HG03460 (cell line): ENCODE data around the gene DUOXA2.
"Not testable (repeated sequence)": the region's sequence is repeated elsewhere in the genome, so short reads cannot be mapped to it uniquely, and the experiment has no call there.

Experiments used
- ATAC-seq: cut with Tn5 transposase; IDR thresholded peaks from one replicate; pipeline ENCODE4 v1.9.1; 2021; ENCODE audit not compliant: unreplicated experiment

Gene DUOXA2

DNA sequence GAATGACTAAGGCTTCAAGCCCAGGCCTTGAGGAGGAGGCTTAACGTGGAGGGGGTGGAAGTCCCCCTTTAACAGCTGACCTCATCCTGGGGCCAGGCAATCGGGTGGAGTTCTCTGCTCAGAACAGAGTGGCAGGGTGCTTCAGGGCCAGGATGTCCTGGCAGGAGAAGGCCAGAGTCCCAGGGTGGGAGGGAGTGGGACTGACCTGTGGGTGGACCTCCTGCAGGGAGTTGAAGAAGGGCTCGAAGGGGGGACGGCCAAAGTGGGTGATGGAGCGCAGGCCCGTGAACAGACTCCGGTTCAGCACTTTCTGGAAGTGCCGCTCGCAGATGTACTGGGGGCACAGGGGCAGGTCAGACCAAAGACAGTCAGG is 19.8 kb upstream of the DUOXA2 start:
- no peak for ATAC-seq

GRCh38 chr15:45095661-45096060 is 18.5 kb upstream of the DUOXA2 start:
- no peak for ATAC-seq

DNA sequence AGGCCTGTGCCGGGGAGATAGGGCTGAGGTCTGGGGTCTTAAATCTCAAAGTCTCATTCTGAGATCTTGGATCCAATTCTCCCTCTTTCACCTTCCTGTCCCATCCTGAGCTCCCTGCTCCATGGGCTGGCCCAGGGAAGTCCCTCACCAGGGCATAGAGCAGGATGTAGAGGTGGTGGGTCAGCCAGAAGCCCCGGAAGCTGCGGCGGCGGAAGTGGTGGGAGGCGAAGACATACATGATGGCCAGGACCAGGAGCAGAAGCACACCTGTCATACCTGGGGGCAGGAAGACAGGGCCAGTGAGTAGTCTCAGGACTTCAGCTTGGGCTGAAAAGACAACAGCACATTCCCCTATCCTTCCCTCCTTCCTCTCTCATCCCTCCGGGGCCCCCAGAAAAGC is 16.7 kb upstream of the DUOXA2 start:
- no peak for ATAC-seq

GRCh38 chr15:45099549-45100165 is 14.5 kb upstream of the DUOXA2 start:
- ATAC-seq = no peak

- ATAC-seq = no peak
These were observed 13.1 kb upstream of the DUOXA2 start for GRCh38 chr15:45100884-45101625.

DNA sequence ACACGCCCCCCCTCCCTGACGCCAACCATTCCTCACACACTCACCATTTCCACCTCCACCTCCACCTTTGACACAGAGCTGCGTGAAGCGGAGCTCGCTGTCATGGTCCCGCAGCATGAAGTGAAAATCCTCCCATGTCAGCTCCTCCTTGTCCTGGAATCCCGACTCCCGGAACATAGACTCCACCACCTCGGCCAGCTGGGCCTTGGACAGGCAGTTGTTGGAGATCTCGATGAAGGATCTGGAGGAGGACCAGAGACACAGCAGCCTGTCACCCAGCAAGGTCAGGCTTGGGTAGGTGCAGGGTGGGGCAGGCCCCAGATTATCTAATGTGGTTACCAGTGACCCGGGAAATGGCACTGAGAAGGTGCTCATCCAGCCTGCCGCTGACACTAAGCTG is 12.4 kb upstream of the DUOXA2 start:
- ATAC-seq = no peak

- ATAC-seq = no peak
These were observed 11.9 kb upstream of the DUOXA2 start for GRCh38 chr15:45102226-45102625.

DNA sequence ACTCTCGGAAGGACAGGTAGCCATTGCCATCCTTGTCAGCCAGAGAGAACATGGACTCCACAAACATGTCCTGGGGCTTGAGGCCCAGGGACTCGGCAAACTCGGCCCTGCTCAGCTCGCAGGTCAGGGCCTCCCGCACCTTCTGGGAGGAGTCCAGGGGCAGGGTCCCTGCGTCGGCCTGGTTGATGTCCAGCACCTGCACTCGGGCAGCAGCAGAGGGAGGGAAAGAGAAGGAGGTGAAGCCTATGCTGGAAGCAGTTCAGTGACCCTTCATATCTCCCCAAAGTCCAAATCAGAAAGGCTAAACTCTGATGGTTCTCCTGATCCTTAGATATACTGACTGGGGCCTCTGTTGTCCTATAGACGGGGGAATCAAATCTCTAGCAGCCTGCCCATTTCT is 10.0 kb upstream of the DUOXA2 start:
- ATAC-seq = not testable (repeated sequence)

DNA sequence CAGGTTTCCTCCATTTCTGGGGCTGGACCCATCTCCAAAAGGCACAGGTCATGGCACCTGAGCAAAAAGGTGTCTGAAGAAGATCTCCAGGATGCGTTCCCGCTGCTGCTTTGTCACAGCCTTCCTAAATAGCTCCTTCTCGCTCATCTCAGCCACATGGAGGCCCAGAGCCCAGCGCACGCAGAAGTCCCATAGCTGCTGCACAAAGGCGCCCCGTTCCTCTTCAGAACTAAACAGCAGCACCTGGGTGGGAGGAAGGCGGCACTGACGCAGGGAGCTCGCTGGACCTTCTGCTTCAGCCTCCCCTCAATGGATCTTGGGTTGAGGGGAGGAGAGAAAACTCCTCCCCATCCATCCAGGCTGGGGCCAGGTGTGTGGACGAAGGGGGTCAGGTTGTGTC is 8.5 kb upstream of the DUOXA2 start:
- ATAC-seq = no peak

DNA sequence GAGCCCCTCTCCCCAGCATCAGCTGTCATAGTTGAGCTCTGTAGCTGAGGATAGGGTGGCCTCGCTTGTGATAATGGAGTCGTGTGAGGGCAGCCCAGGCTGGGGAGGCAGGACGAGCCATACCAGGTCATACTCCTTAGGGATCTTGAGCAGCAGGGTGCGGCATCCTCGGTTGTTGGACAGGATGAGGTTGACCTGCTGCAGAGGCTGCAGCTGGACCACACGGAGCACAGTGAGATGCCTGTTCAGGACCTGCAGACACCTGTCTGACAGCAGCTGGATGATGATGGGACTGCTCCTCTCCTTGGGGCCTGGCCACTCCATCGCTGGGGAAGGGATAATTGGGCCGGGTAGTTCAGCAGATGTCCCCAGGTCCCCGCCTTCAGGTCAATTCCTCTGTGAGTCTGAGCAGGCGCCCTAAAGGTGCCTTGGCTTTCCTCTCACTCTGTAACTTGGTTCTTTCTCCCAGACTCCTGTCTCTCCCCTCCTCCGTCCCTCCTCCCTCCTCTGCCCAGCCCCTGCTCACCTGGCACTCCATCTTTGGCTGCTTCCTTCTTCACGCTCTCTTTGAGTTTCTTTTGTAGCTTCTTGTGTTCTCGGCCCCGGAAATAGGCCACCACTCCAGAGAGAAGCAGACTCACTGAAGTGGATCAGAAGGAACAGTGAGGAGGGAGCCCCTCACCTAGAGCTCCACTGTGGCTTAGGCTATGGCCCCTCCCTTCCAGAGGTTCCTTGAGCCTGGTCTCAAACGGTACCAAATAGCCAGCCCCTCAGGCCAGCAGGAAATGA is 7.9 kb upstream of the DUOXA2 start:
- ATAC-seq = no peak

DNA sequence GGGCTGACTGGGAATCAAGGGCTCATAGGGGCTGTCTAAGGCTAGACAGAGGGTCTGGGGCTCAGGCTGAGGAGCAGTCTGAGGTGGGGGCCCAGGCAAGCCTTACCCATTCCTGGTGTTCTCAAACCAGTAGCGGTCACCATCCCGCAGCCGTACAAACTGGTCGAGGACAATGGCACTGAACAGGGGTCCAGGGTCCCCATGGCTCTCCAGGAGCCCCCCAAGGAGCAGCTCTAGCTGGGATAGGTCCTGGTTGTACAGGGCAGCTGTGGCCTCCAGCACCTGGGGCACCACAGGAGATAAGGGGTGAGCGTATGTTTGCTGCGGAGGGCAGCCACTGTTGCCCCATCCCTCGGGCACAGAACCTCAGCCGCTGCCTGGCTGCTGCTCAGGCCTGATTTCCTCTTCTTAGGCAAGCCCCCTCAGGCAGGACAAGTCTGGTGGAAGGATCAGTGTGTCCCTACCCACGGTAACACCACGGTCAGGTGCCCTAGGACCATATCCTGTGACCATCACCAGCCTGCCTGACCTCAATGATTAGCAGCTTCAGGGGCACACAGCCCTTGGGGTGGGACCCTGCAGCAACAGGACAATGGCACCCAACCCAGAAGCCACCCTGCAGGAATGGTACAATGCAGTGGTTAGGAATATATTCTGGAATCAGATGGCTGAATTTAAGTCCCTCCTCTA is 6.0 kb upstream of the DUOXA2 start:
- no peak for ATAC-seq

DNA sequence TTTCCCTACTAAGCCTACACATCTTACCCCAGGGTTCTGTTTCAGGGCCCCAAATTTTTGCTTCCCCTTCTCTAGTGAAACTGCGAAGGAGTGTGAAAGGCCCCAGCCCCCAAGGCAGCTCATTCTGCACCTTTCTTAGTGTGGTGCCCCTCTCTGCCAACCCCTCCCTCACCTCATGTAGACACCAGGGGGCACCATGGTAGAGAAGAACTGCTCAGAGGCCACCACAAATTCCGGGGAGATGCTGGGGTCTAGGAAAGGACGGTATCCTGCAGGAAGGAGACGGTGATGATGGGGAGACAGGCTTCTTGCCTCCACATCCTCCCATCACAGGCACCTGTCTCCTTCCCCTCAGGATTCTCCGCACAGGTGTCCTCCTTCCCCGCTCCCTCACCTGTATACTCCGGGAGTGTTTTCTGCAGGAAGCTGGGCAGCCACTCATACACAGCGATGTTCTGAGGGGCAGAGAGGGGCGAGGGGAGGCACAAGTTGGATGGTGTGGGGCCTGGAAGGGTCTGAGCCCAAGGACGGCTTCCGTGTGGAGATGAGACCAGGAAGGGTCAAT is 3.8 kb upstream of the DUOXA2 start:
- ATAC-seq = no peak

- no peak for ATAC-seq
These were observed 2.6 kb upstream of the DUOXA2 start for GRCh38 chr15:45111390-45112142.

DNA sequence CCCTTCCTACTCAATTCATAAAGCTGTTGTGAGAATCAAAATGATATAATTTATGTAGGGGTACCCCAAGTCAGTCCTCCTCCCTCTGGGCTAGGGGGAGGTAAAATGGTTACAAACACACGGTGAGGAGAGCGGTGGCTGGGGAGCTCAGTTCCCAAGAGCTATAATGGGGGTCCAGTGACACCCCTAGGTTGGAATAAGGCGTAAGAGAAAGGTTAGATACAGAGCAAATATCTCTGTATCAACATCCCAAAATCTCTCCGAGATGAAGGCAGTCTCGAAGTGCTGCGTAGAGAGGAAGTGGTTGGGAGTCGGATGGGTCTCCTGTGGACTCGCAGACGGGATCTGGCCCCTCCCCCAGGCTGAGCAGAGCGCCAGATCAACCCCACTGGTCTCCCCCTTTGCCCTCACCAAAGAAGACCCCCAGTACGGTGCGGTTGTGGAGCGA is 2.0 kb upstream of the DUOXA2 start:
- no peak for ATAC-seq

- ATAC-seq = no peak
These were observed 1.3 kb upstream of the DUOXA2 start for GRCh38 chr15:45112591-45113379.

- ATAC-seq = no peak
These were observed 641 bp upstream of the DUOXA2 start for GRCh38 chr15:45113380-45113990.

DNA sequence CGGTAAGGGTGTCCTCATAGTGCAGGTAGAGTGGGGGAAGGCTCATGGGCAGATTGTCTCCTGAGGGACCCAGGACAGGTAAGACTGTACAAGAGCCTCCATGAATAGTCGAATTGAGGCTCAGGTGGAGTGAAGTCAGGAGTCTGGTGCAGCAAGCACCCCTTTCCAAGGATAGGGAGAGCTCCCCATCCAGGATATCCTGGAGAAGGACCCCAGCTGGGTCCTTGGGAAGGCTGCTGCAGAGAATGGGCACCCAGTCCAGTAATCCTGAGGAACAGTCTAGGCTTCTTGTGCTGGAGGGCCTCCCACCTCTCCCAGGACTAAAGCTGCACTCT is 592 bp downstream of the DUOXA2 start:
- no peak for ATAC-seq

GRCh38 chr15:45115312-45115820 is 1.2 kb downstream of the DUOXA2 start:
- ATAC-seq = no peak

GRCh38 chr15:45116006-45116481 is 1.9 kb downstream of the DUOXA2 start:
- ATAC-seq = no peak
